Measurements from ENCODE around the gene DBNDD1.

The DBNDD1 gene

GRCh38 chr16:90000733-90001427, 18.4 kb downstream of the DBNDD1 start:
- TF ChIP-seq TAF1 (IDR thresholded peaks at IDR 0.05; ENCODE audit: low read depth) (no peak), CEBPB (IDR thresholded peaks at IDR 0.05) (no peak), CREB1 (IDR thresholded peaks at IDR 0.05; ENCODE audit: low read depth) (no peak), YY1 (IDR thresholded peaks at IDR 0.05; ENCODE audit: low read depth) (no peak), NFIC (IDR thresholded peaks at IDR 0.05) (no peak), USF1 (IDR thresholded peaks at IDR 0.05) (no peak), ZBTB7A (IDR thresholded peaks at IDR 0.05; ENCODE audit: low read depth) (no peak), TEAD4 (IDR thresholded peaks at IDR 0.05) (no peak), FOXM1 (IDR thresholded peaks at IDR 0.05; ENCODE audit: borderline replicate concordance, low read depth) (no peak), TCF12 (IDR thresholded peaks at IDR 0.05; ENCODE audit: low read depth) (no peak), RAD21 (IDR thresholded peaks at IDR 0.05; ENCODE audit: low read depth) (no peak)

- TF ChIP-seq CREB1 (IDR thresholded peaks at IDR 0.05; ENCODE audit: low read depth) (no peak), ZBTB7A (IDR thresholded peaks at IDR 0.05; ENCODE audit: low read depth) (no peak), REST (IDR thresholded peaks at IDR 0.05; ENCODE audit: low read depth) (no peak), FOXM1 (IDR thresholded peaks at IDR 0.05; ENCODE audit: borderline replicate concordance, low read depth) (no peak), TAF1 (IDR thresholded peaks at IDR 0.05; ENCODE audit: low read depth) (no peak), YY1 (IDR thresholded peaks at IDR 0.05; ENCODE audit: low read depth) (no peak), EGR1 (IDR thresholded peaks at IDR 0.05) (no peak), RAD21 (IDR thresholded peaks at IDR 0.05; ENCODE audit: low read depth) (no peak), TEAD4 (IDR thresholded peaks at IDR 0.05) (no peak), MAX (IDR thresholded peaks at IDR 0.05) (no peak), EP300 (IDR thresholded peaks at IDR 0.05; ENCODE audit: borderline replicate concordance) (no peak), TCF12 (IDR thresholded peaks at IDR 0.05; ENCODE audit: low read depth) (no peak), NFIC (IDR thresholded peaks at IDR 0.05) (no peak), CEBPB (IDR thresholded peaks at IDR 0.05) (no peak)
These were observed 19.3 kb downstream of the DBNDD1 start for GRCh38 chr16:89999831-90000574.

GRCh38 chr16:89996178-89996489, 23.1 kb downstream of the DBNDD1 start:
- no peak for TF ChIP-seq MAX (IDR thresholded peaks at IDR 0.05)
- no peak for TF ChIP-seq RAD21 (IDR thresholded peaks at IDR 0.05; ENCODE audit: low read depth)
- no peak for TF ChIP-seq CREB1 (IDR thresholded peaks at IDR 0.05; ENCODE audit: low read depth)
- TF ChIP-seq ZBTB7A (IDR thresholded peaks at IDR 0.05; ENCODE audit: low read depth) = no peak
- TF ChIP-seq EGR1 (IDR thresholded peaks at IDR 0.05) = no peak
- TF ChIP-seq TAF1 (IDR thresholded peaks at IDR 0.05; ENCODE audit: low read depth) = no peak
- no peak for TF ChIP-seq NFIC (IDR thresholded peaks at IDR 0.05)
- no peak for TF ChIP-seq TCF12 (IDR thresholded peaks at IDR 0.05; ENCODE audit: low read depth)
- no peak for TF ChIP-seq USF1 (IDR thresholded peaks at IDR 0.05)
- TF ChIP-seq EP300 (IDR thresholded peaks at IDR 0.05; ENCODE audit: borderline replicate concordance) = no peak
- TF ChIP-seq FOXM1 (IDR thresholded peaks at IDR 0.05; ENCODE audit: borderline replicate concordance, low read depth) = no peak
- TF ChIP-seq REST (IDR thresholded peaks at IDR 0.05; ENCODE audit: low read depth) = no peak

- TF ChIP-seq USF1 (IDR thresholded peaks at IDR 0.05) = 0 out of 2 replicates have a peak, but pooled peaks have one; percentile 3
- TF ChIP-seq CEBPB (IDR thresholded peaks at IDR 0.05) = 0 out of 2 replicates have a peak, but pooled peaks have one; percentile 16
- peak; percentile 17; the same call in 1 of the 2 replicates for TF ChIP-seq MAX (IDR thresholded peaks at IDR 0.05)
- TF ChIP-seq TCF12 (IDR thresholded peaks at IDR 0.05; ENCODE audit: low read depth) = peak; percentile 68; the same call in 1 of the 2 replicates
- TF ChIP-seq EP300 (IDR thresholded peaks at IDR 0.05; ENCODE audit: borderline replicate concordance) = peak; percentile 41; the same call in 1 of the 2 replicates
These were observed 23.6 kb downstream of the DBNDD1 start for GRCh38 chr16:89995475-89996177.

Measured in Ishikawa (cell line).